Choroid plexus epithelial cell (primary cell): ENCODE results near the gene AP1B1.

Experiments used
- DNase-seq: peaks from one replicate; pipeline ENCODE4 v3.0.0-alpha.2; 2010; ENCODE audit warnings: low read depth
- H3K4me3 ChIP-seq: 2 replicates; pipeline ENCODE4 v1.5.1; 2011; ENCODE audit warnings: low read depth, mild to moderate bottlenecking, control low read depth, low read length, moderate library complexity
- TF ChIP-seq, protein P1 (sequence below): conservative IDR thresholded peaks from 2 replicates; pipeline ENCODE4 v1.5.1; 2011; ENCODE audit warnings: low read depth, mild to moderate bottlenecking, control low read depth, inconsistent platforms, low read length, moderate library complexity

AP1B1 gene

DNA sequence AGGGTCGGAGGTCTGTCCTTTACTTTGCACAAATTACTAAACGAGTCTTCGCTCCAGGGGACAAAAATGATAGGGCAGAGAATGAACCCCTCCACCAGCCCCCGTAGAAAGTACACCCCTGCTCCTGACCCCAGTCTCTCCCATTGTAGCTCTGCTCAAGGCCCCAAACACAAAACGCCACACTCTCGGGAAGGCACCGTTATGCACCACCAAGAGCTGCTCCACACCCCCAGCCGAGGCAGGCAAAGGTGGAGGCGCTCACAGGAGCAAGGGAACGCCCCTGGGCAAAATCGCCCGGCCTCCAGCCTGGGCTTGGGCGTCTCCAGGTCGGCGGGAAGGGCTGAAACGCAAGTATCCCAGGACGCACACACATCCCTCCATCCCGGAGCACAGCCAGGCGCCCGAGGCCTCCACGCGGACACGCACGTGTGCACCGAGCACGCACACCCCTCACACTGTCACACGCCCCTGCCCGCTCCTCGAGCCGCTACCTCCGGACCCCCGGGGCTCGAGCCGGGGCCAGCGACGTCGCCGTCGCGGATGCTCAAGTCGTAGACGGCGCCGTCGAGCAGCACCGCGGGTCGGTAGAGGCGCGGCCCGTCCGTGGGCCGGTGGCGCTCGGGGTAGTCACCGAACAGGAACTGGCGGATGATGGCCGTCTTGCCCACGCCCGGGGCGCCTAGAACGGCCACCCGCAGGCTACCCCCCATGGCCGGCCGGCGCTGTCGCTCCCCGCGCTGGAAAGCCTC, 73.7 kb downstream of the AP1B1 start:
- TF ChIP-seq, protein P1, sequence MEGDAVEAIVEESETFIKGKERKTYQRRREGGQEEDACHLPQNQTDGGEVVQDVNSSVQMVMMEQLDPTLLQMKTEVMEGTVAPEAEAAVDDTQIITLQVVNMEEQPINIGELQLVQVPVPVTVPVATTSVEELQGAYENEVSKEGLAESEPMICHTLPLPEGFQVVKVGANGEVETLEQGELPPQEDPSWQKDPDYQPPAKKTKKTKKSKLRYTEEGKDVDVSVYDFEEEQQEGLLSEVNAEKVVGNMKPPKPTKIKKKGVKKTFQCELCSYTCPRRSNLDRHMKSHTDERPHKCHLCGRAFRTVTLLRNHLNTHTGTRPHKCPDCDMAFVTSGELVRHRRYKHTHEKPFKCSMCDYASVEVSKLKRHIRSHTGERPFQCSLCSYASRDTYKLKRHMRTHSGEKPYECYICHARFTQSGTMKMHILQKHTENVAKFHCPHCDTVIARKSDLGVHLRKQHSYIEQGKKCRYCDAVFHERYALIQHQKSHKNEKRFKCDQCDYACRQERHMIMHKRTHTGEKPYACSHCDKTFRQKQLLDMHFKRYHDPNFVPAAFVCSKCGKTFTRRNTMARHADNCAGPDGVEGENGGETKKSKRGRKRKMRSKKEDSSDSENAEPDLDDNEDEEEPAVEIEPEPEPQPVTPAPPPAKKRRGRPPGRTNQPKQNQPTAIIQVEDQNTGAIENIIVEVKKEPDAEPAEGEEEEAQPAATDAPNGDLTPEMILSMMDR, result no peak
- no peak for DNase-seq

DNA sequence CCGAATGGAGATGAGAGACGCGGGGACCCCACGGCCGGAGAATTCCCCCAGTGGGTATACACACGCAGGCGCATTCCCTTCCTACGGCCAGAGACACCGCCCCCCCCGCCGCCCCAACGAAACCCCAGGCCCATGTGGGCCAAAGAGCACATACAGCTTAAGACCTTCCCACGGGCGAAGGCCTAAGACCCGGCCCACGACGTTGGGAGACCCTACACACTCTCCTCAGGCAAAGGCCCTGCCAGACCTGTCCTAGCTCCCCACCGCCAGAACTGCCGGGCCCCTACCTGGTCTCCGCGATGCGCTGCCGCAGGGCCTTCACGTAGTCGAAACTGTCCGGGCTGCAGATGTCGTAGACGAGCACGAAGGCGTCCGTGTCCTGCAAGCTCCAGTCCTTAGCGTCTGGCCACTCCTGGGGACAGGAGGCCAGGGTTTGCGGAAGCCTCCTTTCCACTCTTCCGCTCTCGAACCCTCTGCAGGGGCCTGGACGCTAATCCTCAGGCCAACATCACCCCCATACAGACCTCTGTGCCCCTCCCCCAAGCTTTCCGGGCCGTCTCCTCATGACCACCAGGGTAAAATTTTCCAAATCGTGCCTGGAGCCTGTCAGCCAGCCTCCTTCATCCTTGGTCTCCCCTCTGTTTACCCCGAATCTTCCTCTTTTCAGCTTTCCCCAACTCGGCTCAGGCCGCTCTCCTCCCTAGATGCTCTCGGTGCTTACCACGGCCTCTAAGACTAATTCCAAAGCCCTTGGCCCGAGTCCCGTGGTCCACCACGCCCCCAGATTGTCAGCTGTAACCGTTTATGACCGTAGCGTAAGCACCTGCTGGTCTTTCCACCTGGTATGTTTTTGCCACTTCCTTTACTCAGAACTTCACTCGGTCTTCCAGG, 74.5 kb downstream of the AP1B1 start:
- no peak for DNase-seq
- TF ChIP-seq, protein P1, result no peak
- no peak overlapping the region for H3K4me3 ChIP-seq

More for the DNA sequence above, 73.7 kb downstream of the AP1B1 start:
- H3K4me3 ChIP-seq, result peak overlapping the region; percentile 26

DNA sequence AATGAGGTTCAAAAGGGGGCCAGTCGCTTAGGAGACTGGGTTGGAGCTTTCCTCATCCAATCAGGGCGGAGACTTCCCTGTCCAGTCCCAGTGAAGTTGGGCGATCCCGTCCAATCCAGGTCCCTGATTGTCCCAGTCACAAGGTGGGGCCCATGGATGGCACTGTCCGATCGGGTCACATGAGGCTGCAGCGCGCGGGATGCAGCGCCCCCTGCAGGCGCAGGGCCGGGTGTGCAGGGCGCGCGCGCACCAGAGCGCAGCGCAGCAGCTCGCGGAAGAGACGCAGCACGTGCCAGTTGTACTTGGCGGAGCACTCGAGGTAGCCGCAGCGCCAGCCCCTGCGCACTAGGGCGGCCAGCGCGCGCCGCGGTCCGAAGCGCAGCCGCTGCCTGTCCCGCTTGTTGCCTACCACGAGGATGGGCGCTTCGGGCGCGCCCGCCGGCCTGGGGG, 75.2 kb downstream of the AP1B1 start:
- no peak overlapping the region for H3K4me3 ChIP-seq
- TF ChIP-seq, protein P1, result peak; percentile 62
- DNase-seq, result peak; percentile 68

DNA sequence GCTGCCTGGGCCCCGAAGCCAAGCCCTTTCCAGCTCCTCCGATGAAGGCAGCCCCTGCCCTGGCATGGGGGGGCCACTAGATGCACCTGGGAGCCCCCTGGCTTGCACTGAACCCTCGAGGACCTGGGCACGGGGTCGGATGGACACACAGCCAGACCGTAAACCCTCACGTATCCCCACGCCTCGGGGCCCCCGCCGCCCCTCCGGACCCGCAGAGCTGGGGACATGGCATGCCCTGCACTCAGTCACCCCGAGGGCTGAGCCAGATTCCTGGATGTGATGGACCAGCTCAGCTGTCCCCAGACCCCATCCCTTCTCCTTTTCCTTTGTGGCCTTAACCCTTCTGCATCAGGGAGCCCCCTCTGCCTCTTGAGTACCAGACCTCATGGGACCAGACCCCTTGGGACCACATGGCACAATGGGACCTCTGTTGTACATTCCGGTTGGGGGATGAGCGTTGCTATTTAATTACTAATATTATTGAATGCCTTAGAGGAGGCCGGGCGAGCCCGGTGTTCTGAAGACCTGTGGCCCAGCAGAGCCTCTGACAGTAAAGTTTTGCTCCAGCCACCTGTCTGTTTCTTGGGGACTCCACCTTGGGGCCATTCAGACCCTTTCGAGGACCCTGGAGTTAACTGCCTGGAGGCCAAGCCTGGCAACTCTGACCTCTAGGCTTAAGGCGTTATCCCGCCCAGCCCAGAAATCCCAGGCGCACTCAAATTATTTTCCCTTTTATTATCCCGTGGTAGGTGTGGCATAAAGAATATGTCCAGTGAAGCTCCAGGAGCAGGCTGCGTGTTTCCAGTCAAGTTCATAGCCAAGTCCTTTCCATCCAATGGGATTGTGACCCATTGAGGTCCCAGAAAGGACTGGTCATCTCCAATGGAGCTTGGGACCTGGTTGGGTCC, 75.9 kb downstream of the AP1B1 start:
- no peak for DNase-seq
- H3K4me3 ChIP-seq, result no peak overlapping the region
- TF ChIP-seq, protein P1, result no peak

DNA sequence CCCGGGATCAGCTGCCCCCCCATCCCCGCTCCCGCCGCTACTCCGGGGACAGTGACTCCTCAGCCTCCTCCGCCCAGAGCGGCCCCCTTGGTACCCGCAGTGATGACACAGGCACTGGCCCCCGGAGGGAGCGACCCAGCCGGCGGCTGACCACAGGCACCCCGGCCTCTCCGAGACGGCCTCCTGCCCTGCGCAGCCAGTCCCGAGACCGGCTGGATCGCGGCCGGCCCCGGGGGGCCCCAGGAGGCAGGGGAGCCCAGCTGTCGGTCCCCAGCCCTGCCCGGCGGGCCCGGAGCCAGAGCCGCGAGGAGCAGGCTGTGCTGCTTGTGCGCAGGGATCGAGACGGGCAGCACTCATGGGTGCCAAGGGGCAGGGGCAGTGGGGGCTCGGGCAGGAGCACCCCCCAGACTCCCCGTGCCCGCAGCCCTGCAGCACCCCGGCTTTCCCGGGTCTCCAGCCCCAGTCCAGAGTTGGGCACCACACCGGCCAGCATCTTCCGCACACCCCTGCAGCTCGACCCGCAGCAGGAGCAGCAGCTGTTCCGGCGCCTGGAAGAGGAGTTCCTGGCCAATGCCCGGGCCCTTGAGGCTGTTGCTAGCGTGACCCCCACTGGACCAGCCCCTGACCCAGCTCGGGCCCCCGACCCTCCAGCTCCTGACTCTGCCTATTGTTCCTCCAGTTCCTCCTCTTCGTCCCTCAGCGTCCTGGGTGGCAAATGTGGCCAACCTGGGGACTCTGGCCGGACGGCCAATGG, 76.7 kb downstream of the AP1B1 start:
- no peak overlapping the region for H3K4me3 ChIP-seq
- DNase-seq, result no peak

More for the DNA sequence above, 76.7 kb downstream of the AP1B1 start:
- TF ChIP-seq, protein P1, result no peak
